Measurements from ENCODE around the gene IL1RAP.
A peak's percentile ranks its signal among the peaks of the same experiment; 100 is the strongest.

IL1RAP gene

GRCh38 chr3:190581041-190581541 is 67.2 kb downstream of the IL1RAP start:
- no peak for DNase-seq

GRCh38 chr3:190582667-190583066 is 68.8 kb downstream of the IL1RAP start:
- no peak for DNase-seq

GRCh38 chr3:190585805-190586630 is 72.1 kb downstream of the IL1RAP start:
- DNase-seq = peak; percentile 38

GRCh38 chr3:190586631-190587011 is 72.7 kb downstream of the IL1RAP start:
- DNase-seq = peak; percentile 23

DNA sequence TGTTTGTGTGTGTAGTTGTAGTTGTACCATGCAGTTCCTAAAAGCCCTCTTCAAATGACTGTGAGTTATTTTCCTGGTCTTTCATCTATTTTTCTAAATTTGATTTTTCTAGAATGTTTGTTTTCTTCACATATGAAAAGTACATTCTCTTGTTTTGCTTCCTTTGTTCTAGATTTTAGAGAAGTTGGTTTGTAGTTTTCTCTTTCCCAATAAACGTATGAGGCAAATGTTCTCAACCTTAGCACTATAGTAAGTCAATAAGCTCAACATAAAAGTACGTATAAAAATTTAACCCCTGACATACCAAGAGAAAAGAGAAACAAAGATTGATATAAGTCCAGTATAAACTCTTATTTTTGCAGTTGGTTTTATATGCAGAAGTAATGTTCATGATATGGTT is 74.7 kb downstream of the IL1RAP start:
- DNase-seq = no peak

DNA sequence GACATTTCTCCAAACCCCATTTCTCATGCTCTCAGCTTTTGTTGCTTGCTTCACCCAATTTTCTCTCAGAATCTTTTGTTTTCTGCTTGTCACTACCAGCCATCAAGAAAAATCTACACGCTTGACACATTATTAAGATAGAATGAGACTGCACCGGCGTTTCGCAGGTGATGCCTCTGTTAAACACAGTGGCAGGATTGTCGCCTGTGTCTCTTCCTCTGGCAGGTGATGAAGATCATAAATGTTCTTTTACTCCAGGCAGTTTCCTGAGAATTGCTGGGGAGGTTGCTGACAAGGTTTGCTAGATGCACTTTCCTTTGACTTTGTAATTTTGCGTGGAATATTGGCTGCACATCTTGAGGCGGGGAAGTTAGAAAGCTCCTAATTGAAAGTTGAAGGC is 75.4 kb downstream of the IL1RAP start:
- no peak for DNase-seq

- no peak for DNase-seq
Measured at GRCh38 chr3:190591080-190591479, 77.2 kb downstream of the IL1RAP start.

- DNase-seq = no peak
Measured at GRCh38 chr3:190593075-190593474, 79.2 kb downstream of the IL1RAP start.

DNA sequence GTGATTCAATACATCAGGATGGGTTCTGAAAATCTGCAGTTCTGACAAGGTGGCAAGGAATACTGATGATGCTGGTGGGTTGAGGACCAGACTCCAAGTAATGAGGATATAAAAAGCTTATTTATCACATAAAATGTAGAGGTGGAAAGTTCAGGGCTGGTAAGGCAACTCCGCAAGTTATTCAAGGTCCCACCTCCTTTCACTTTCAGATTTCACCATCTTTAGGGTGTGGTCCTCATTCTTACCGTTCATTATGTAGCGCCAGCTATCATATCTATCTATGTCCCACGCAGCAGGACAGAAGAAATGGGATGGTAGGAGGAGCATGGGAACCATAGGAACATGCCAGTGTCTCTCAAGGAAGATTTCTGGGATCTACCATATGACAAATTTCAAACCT is 80.3 kb downstream of the IL1RAP start:
- no peak for DNase-seq

GRCh38 chr3:190595179-190595795 is 81.4 kb downstream of the IL1RAP start:
- no peak for DNase-seq

GRCh38 chr3:190595807-190596206 is 81.9 kb downstream of the IL1RAP start:
- no peak for DNase-seq

GRCh38 chr3:190596349-190597285 is 82.7 kb downstream of the IL1RAP start:
- no peak for DNase-seq

GRCh38 chr3:190597291-190597690 is 83.4 kb downstream of the IL1RAP start:
- no peak for DNase-seq

DNA sequence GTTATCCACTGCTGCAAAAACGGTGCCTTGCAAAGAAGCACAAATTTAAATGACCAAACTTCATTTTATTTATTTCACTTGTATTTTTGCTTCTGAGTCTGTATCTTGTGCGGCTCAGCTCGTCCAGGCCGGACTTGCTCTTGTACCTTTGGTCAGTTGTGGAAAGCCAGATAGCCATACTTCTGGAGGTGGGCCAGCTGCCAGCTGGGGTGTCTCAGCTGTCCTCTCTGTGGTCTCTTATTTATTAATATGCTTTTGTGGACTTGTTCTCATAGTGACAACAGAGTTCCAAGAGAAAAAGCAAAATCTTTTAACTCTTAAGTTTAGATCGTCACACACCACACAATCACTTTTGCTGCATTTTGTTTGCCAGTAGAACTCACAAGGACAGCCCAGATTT is 87.7 kb downstream of the IL1RAP start:
- no peak for DNase-seq

GRCh38 chr3:190605385-190605784 is 91.5 kb downstream of the IL1RAP start:
- no peak for DNase-seq

- no peak for DNase-seq
Measured at GRCh38 chr3:190606596-190606995, 92.7 kb downstream of the IL1RAP start.

DNA sequence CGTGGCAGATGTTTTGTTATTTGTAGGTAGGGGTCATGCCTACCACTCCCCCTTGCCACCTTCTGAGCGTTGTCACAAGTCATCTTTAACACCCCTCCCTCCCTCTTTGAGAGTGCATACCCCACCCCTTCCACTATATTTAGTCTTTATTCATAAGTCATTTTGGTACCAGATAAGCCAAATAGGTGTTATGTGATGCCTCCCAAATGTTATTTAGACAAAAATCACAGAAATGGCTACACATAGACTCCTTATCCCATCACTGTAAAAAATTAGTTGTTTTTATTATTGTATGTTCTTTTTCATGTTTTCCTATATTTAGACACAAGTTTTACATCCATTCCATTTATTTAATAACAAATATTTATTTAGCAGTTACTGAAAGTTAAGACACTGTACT is 93.1 kb downstream of the IL1RAP start:
- DNase-seq = no peak

DNA sequence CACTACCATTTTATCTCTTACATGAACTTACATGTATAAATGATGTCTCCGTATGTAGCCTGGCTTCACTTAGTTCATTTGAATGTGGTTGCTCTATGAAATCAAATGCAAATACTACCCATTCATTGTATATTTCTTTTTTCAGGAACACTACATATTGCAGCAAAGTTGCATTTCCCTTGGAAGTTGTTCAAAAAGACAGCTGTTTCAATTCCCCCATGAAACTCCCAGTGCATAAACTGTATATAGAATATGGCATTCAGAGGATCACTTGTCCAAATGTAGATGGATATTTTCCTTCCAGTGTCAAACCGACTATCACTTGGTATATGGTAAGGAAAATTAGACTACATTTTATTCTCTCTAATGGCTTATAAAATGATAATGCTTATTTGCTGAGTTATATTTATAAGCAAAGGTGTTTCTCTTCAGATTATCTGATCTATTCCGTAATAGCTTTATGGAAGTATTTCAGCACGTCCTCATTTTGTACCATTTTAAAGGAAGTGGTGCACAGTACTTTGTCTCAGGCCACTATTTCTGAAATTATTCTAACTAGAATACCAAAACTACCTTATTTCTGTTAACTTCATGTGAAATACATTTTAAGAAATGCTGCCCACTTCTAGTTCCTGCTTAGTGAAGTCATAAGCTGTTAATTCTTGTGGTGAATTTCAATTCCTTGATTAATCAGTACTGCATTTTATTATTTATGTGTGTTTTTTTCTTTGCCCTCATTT is 95.1 kb downstream of the IL1RAP start:
- DNase-seq = no peak

DNA sequence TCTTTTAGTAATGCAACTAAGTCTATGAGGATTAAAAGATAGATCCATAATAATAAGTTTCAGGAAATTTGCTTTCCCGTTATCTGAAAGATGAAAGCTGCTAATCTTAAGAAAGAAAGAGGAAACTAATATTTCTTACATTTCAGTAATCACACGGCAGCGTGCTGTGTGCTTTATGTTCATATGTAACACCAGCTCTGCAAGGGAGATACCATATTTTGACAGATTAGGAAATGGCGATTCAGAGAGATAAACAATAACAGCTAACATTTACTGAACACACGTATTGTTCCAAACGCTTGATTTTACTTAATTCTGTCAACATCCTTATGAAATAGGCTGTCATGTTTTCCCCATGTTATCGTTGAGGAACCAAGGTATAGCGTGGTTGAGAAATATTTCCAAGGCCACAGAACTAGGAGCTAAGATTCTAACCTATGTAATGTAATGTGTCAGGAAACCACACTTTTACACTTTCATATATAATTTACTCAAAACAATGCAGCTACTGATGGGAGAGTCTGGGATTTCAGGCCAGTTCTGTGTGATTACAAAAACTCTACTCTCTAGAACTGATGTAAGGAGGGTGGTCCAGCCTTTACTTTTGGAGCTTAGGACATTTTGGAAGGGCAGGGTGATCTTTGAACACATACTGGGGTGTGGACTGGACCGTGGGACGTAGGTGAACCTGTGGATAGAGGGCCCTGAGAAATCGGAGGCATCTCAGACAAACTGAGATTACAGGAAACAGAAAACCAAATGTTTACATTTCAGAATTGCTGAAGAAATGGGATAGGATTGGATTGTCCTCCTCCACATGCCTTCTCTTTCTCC is 100.6 kb downstream of the IL1RAP start:
- DNase-seq = no peak

GRCh38 chr3:190615060-190615384 is 101.1 kb downstream of the IL1RAP start:
- DNase-seq = no peak

DNA sequence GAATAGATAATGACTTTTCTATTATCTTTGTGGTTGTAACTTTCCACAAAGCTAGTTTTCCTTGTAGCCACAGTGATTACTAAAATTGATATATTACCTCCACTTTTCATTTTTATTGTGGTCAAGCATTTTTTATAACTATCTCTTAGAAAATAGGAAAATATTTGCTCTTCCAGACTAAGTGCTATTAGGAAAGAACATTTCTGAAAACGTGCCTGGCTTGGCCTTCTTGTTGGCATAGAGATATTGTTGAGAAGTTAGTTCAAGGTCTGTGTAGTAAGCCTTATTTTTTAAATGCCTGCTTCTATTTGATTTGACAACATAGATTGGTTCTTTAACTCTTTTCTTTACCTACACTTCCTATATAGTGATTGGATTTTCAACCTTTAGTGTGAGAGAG is 101.7 kb downstream of the IL1RAP start:
- no peak for DNase-seq

DNA sequence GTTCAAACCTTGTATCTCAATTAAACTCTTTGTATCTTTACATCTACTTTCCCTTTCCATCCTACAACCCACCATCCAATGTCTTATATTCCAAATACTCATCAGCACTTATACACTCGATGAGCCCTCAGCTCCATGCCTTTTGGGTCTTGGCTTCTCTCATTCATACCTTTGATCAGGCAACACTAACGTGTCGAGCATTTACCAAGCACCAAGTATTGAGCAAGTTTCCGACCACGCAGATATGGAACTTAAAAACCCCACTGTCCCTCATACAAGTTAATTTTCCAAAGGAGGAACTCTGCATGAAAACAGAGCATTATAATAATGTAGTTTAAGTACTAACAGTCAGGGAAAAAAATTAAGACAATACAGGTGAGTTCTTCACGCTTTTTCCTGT is 102.8 kb downstream of the IL1RAP start:
- DNase-seq = no peak
